Heart right ventricle (tissue), 16 donors: Measurements from ENCODE around the gene ERO1A. TPM values are rescaled to one million over a fixed set of nuclear protein-coding genes. Genes with fewer than 3 reads are reported as not detected.

Source experiments
- ATAC-seq, 8 donors: fragments of 200-7000 bp; cut with Tn5 transposase; one replicate each; pipeline ENCODE4 v1.9.1; 2020; ENCODE audit warnings: mild to moderate bottlenecking in 8 of 8, moderate library complexity in 8 of 8, moderate number of reproducible peaks in 1 of 8
- DNase-seq, 2 donors: peaks; one replicate each; pipeline ENCODE4 v3.0.0-alpha.2; 2020
- H3K27ac ChIP-seq, 10 donors: fragments of 200-600 bp; sonication (generic) in 2 of 10; one replicate each; pipeline versions ENCODE4 v1.5.0 to v1.8.0; 2020 to 2022; ENCODE audit warnings: mild to moderate bottlenecking in 3 of 10
- H3K27me3 ChIP-seq, 7 donors: fragments of 200-600 bp; one replicate each; pipeline ENCODE4 v1.8.0; 2021 to 2022; ENCODE audit warnings: mild to moderate bottlenecking in 2 of 7
- H3K36me3 ChIP-seq, 9 donors: fragments of 200-600 bp; sonication (generic) in 1 of 9; one replicate each; pipeline versions ENCODE4 v1.5.0 to v1.8.0; 2020 to 2022; ENCODE audit warnings: mild to moderate bottlenecking in 2 of 9
- H3K4me1 ChIP-seq, 9 donors: fragments of 200-600 bp; sonication (generic) in 1 of 9; one replicate each; pipeline versions ENCODE4 v1.5.0 to v1.8.0; 2020 to 2022; ENCODE audit warnings: mild to moderate bottlenecking in 4 of 9
- H3K4me3 ChIP-seq, 10 donors: fragments of 200-600 bp; sonication (generic) in 2 of 10; one replicate each; pipeline versions ENCODE4 v1.5.0 to v1.8.0; 2020 to 2022; ENCODE audit warnings: mild to moderate bottlenecking in 7 of 10, moderate library complexity in 2 of 10
- H3K9me3 ChIP-seq, 11 donors: fragments of 200-600 bp in 10 of 11; sonication (generic) in 2 of 11; one replicate each; pipeline versions ENCODE4 v1.5.0 to v1.8.0; 2013 to 2022; ENCODE audit warnings: mild to moderate bottlenecking in 2 of 11, control low read depth in 1 of 11, moderate library complexity in 1 of 11
- WGBS, 2 donors: extraction: QIAGEN DNeasy Blood & Tissue Kit; methylation state at CpG; one replicate each; pipeline ENCODE4 v1.1.7; 2013; ENCODE audit warnings: inconsistent platforms in 1 of 2; 5-methylcytosine and 5-hydroxymethylcytosine counted together
- intact Hi-C, 10 donors: fragments of 100-400 bp; cut with DNase I; formaldehyde crosslinking; loops; one replicate each; pipeline versions ENCODE4 v1.11.1 to v1.14.2; 2022
- polyA plus RNA-seq, 2 donors: library from polyadenylated mRNA; stranded (reverse); fragments of 200-250 nt; gene quantifications; one replicate each; pipeline ENCODE4 v1.2.3, GENCODE V29; 2013
- total RNA-seq, 10 donors: library from RNA; stranded (reverse); fragmentation: NEBNext Ultra II Directional in 3 of 10; extraction: Animal tissue kit (Norgen Biotek cat#: 25700) in 3 of 10; gene quantifications; one replicate each; pipeline versions ENCODE4 v1.2.1 to v1.2.4, GENCODE V29; 2021 to 2023
- TF ChIP-seq, protein P1 (sequence below), 9 donors: fragments of 200-600 bp; sonication (generic) in 2 of 9; IDR thresholded peaks; one replicate each; pipeline versions ENCODE4 v1.5.0 to v1.8.0; 2021 to 2022; ENCODE audit warnings: antibody characterized with exemption in 9 of 9, mild to moderate bottlenecking in 5 of 9, moderate library complexity in 1 of 9
- donor health status: Arrhythmogenic right ventricular cardiomyopathy.
- donor health status: ischemic (EF 13 %, LVEDD 7.1; RV severe dilation, severe dysfunction).
- donor health status: healthy with polysubstance abuse.
- donor health status: DM: no; HTN: yes; CAD: no.
- donor health status: DM: no; HTN: no; CAD: no.
- donor health status: ischemic (EF 25% LVEDD 6.9; RV normal size, moderate dysfunction).
- donor health status: ischemic (EF 25% LVEDD 5.7; RV mildly dilated, moderate dysfunction).
- donor health status: healthy.
- donor health status: DM: yes; HTN: yes; CAD: no.
- donor health status: Ischemic cardiomyopathy.
- donor health status: ischemic (EF 35%, LVEDD 5.7; RV mildly dilated, moderate dysfunction).
- donor health status: nonischemic (EF 11% LVEDD 7.7; RV severe dilation, severe dysfunction).
- donor health status: DM: yes; HTN: yes; CAD: no.
- donor health status: PGD.
- donor health status: ischemic (EF 29% LVEDD 5.4; RV normal size, mild dysfunction).
- donor health status: nonischemic (EF 23%, LVEDD 6.1; RV moderate dilation, normal function).

The ERO1A gene
- total and polyA plus RNA-seq, 12 donors, result 9.2 to 54.0 (median 15.8) TPM

DNA sequence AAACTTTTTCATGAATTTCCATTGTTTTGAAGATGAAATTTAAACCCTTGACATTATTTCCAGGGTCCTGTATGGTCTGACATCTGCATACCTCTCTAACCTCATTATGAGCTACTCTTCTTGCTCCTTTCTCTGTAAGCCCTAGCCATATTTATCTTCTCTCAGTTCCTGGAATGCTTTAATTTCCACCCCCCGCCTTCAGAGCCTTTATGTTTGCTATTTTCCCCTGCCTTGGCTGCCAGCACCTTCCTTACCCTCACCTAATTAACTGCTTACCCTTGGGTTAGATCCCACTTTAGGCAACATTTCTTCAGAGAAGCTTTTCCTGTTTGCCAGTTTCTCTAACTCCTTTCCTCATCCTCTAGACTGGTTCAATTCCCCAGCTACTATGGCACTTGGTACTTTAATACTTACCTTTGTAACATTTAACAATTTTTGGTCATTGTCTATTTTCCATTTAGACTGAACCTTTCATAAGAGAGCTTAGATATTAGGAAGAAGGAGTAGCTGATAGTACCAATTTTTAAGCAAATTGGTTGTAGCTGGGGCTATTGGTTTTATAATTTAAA is 40.6 kb upstream of the ERO1A start:
- no peak for ATAC-seq
- DNase-seq, result no peak
- H3K9me3 ChIP-seq, result no peaks in the 10 kb centered on the region

DNA sequence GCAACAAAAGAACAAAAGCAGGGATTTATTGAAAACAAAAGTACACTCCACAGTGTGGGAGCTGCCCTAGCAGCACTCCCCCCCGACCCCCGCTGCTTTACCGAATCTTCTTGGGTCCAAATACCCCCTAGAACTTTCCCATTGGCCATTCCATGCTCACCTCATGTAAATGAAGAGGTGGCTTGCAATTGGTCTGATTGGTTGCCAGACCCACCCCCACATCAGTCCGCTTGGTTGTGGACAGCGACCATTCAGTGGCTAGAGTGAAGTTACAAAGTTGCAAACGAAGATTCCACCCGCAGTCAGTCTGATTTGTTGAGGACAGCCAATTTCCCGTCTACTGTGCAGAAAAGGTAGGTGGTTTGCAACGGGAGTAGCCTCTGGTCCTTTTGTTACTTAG is 38.5 kb upstream of the ERO1A start:
- no peaks in the 10 kb centered on the region for H3K9me3 ChIP-seq
- no peak for DNase-seq
- H3K27ac ChIP-seq, result no peak overlapping the region
- WGBS, 2 donors, result 93 to 95% methylated on average over 9 of the region's 9 CpGs
- H3K4me1 ChIP-seq, result peaks cover 2 to 28% (median 21%) of the 10 kb centered on the region in 9 donors
- TF ChIP-seq, protein P1, sequence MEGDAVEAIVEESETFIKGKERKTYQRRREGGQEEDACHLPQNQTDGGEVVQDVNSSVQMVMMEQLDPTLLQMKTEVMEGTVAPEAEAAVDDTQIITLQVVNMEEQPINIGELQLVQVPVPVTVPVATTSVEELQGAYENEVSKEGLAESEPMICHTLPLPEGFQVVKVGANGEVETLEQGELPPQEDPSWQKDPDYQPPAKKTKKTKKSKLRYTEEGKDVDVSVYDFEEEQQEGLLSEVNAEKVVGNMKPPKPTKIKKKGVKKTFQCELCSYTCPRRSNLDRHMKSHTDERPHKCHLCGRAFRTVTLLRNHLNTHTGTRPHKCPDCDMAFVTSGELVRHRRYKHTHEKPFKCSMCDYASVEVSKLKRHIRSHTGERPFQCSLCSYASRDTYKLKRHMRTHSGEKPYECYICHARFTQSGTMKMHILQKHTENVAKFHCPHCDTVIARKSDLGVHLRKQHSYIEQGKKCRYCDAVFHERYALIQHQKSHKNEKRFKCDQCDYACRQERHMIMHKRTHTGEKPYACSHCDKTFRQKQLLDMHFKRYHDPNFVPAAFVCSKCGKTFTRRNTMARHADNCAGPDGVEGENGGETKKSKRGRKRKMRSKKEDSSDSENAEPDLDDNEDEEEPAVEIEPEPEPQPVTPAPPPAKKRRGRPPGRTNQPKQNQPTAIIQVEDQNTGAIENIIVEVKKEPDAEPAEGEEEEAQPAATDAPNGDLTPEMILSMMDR (IDR thresholded peaks at IDR 0.05), result no peak
- peaks cover 0 to 25% (median 7%) of the 10 kb centered on the region in 9 donors for H3K36me3 ChIP-seq
- H3K4me3 ChIP-seq, result no peak overlapping the region
- ATAC-seq, result no peak
- intact Hi-C loops, result loop anchor here in 2 of 10 donors (10.0 kb wide), 1 partner anchor 51 kb away; no protein-coding TSS in a partner anchor
- H3K27me3 ChIP-seq, result no peaks in the 10 kb centered on the region

More for the DNA sequence above, 40.6 kb upstream of the ERO1A start:
- Histone ChIP-seq H3K27ac (no peak overlapping the region), H3K36me3 (peaks cover 0 to 22% (median 5%) of the 10 kb centered on the region in 9 donors), H3K4me1 (peaks cover 2 to 35% (median 15%) of the 10 kb centered on the region in 9 donors), H3K4me3 (no peak overlapping the region), H3K27me3 (no peaks in the 10 kb centered on the region)
- WGBS, 2 donors, result 33 to 50% methylated on average over 1 of the region's 1 CpG
- intact Hi-C loops, result loop anchor here in 2 of 10 donors (10.0 kb wide), 1 partner anchor 49 kb away; no protein-coding TSS in a partner anchor
- TF ChIP-seq, protein P1 (IDR thresholded peaks at IDR 0.05), result no peak

DNA sequence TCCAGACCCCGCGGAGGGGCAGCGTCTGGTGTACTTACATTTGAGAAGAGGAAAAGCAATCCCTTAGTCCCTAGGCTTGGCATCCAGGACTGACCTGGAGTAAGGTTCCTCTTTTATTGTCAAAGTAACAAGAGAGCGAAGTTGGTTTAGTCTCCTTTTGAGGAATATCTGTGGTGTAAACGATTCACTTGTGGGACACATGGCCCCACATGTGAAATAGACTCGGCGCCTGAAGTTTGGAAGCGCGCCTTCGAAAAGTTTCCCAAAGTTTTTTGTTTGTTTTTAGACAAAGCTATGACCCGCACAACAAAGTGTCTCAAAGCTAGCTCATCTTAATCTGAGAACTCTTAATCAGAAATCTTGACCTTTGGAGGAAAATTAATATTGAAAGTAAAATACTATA is 35.4 kb upstream of the ERO1A start:
- H3K4me1 ChIP-seq, result peaks cover 0 to 20% (median 13%) of the 10 kb centered on the region in 9 donors
- intact Hi-C loops, result loop anchor here in 2 of 10 donors (10.0 kb wide), 1 partner anchor 54 kb away; no protein-coding TSS in a partner anchor
- H3K36me3 ChIP-seq, result peaks cover 0 to 56% (median 11%) of the 10 kb centered on the region in 9 donors
- no peak for ATAC-seq
- H3K4me3 ChIP-seq, result peak overlapping the region; percentile 62 to 95 (median 92)
- WGBS, 2 donors, result 2 to 3% methylated on average over 11 of the region's 11 CpGs
- H3K9me3 ChIP-seq, result no peaks in the 10 kb centered on the region
- DNase-seq, result no peak
- TF ChIP-seq, protein P1 (IDR thresholded peaks at IDR 0.05), result no peak
- no peaks in the 10 kb centered on the region for H3K27me3 ChIP-seq
- peak overlapping the region in 9 of 10 donors; percentile 71 to 94 (median 91) for H3K27ac ChIP-seq

DNA sequence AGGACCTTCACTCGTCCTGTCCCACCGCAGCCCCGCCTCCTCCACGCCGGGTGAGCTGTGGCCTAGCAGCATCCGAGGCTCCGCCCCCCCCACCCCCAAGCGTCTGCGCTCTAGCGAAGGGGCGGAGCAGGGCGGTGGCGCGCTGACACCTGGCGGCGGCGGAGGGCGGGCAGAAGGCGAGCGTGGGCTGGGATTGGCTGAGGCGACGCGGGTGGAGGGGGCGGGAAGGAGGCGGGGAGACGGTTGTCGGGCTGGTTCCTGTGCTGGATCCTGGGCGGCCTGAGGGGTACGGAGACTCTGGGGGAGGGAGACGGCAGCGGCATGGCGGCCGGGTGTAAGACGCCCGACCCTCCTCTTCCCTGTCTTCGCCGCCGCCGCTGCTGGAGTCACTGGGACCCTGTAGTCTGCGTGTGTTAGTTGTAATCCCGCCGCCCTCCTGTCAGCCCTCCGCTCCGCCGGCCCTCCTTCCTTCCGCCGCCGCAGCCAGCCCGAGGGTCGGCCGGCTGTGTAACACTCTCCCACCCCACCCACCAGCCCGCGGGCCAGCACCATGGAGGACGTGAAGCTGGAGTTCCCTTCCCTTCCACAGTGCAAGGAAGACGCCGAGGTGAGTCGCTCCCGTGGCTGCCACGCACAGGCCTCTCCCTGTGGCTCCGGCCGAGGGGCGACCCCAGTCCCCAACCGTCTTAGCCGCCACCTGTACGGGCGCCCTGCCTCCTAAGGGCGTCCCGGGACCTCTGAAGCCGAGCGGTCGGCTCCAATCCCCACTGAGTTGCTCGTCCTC is 34.8 kb upstream of the ERO1A start, which contains the start of gene STYX:
Gene STYX (plus strand): TSS at position 242 of the 784 bp plus-strand sequence. CDS start 309 bp downstream, at position 551.
- Histone ChIP-seq H3K27me3 (no peaks in the 10 kb centered on the region), H3K36me3 (peaks cover 0 to 62% (median 11%) of the 10 kb centered on the region in 9 donors), H3K9me3 (no peaks in the 10 kb centered on the region), H3K27ac (peak within 1 kb of the TSS; percentile 38 to 94 (median 90)), H3K4me3 (peak within 1 kb of the TSS; percentile 62 to 95 (median 92)), H3K4me1 (peaks cover 0 to 18% (median 12%) of the 10 kb centered on the region in 9 donors)
- peak; percentile 99 for DNase-seq
- 0% methylated on average over 55 to 71 of the region's 72 CpGs for WGBS, 2 donors
- TF ChIP-seq, protein P1 (IDR thresholded peaks at IDR 0.05), result peak in 7 of 9 donors; percentile 23 to 49 (median 32)
- peak; percentile 99 to 100 (median 99) for ATAC-seq
- intact Hi-C loops, result loop anchor here in 3 of 10 donors (1.0 to 10.0 kb wide), 2 partner anchors 23 to 55 kb away; partner anchors contain the start of gene PSMC6 (in 1 of the 3)
